HG03565 (cell line): ENCODE data around the gene GRIN3B.
A peak's percentile ranks its signal among the peaks of the same experiment; 100 is the strongest.
"Not testable (repeated sequence)": the region's sequence is repeated elsewhere in the genome, so short reads cannot be mapped to it uniquely, and the experiment has no call there.

ENCODE experiments used
- ATAC-seq: cut with Tn5 transposase; IDR thresholded peaks from one replicate; pipeline ENCODE4 v1.9.1; 2021; ENCODE audit warnings: mild to moderate bottlenecking, moderate library complexity; ENCODE audit not compliant: unreplicated experiment

GRIN3B gene

GRCh38 chr19:1018393-1018792, 18.2 kb downstream of the GRIN3B start:
- no peak for ATAC-seq

DNA sequence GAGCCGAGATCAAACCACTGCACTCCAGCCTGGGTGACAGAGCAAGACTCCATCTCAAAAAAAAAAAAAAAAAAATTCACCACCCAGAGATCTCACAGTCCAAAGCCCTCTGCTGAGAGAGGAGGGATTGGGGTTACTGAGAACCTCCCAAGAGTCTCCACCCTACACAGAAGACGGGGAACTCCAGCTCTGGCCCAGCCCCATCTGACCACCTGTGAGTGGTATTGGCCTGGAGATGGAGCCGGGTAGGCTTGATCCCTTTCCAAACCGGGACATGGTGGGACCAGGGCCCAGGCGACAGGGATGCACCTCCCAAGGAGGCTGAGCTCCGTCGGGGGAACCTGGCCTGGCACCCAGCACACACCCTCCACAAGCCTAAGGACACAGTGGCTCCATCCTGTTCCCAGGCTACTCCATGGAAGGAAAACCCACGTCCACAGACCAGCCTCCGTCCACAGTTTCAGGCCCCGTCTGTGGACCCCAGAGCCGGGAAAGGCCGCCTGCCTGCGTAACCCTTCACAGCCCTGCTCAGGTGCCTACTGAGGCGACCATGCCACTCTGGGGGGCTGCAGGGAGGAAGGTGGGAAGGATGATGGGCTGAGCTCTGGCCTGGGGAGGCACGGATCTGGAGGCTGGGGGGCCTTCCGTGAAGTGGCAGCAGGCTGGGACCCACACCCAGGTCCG, 18.9 kb downstream of the GRIN3B start:
- ATAC-seq = no peak

GRCh38 chr19:1019616-1019961, 19.4 kb downstream of the GRIN3B start:
- ATAC-seq = no peak

GRCh38 chr19:1019980-1020867, 20.0 kb downstream of the GRIN3B start:
- no peak for ATAC-seq

GRCh38 chr19:1020868-1021425, 20.7 kb downstream of the GRIN3B start, which contains the start of gene TMEM259:
TMEM259 (minus strand) TSS chr19:1021123; CDS start chr19:1020996, 127 bp downstream.
- peak; percentile 62 for ATAC-seq

DNA sequence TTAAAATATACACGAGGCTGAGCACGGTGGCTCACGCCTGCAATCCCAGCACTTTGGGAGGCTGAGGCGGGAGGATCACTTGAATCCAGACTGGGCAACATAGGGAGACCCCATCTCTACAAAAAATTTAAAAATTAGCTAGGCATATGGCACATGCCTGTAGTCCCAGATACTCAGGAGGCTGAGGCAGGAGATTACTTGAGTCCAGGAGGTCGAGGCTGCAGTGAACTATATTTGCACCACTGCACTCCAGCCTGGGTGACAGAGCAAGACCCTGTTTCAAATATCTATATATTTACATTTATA, 23.6 kb downstream of the GRIN3B start:
- not testable (repeated sequence) for ATAC-seq

GRCh38 chr19:1025080-1025479, 24.9 kb downstream of the GRIN3B start:
- not testable (repeated sequence) for ATAC-seq

DNA sequence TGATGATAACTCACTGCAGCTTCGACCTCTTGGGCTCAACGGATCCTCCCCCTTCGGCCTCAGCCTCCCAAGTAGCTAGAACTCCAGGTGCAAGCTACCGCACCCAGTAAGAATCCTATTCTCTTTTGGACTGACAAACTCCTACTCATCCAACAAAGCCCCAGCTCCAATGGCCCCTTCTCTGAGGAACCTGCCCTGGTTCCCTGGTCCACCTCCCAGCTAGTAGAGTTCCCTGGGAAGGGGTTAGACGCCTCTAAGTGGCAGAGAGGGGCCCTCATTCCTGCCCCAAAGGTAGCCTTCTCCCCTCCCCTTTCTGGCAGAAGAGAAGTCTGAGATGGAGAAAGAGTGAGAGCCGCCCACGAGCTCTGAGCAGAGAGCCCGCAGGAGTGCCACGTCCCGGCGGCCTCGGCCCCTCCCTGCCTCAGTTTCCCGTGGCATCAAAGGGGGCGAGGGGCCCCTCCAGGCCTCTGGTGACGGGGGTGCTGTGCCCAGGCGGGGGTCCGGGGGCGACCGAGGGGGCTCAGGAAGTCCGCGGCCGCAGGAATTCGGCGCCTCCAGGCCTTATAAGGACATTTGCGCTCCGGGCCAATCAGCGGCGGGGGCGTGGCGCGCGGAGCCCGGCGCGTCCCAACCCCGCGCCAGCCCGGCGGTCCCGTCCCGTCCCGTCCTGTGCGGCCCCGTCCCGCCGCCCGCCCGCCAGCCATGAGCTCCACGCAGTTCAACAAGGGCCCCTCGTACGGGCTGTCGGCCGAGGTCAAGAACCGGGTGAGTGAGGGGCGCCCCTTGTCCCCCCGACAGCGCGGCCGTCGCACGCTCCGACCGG, 26.0 kb downstream of the GRIN3B start, which contains the start of gene CNN2:
TSS of gene CNN2 (plus strand) at position 649 of the 823 bp plus-strand sequence. CDS start at position 703, 54 bp downstream.
- ATAC-seq = no peak

DNA sequence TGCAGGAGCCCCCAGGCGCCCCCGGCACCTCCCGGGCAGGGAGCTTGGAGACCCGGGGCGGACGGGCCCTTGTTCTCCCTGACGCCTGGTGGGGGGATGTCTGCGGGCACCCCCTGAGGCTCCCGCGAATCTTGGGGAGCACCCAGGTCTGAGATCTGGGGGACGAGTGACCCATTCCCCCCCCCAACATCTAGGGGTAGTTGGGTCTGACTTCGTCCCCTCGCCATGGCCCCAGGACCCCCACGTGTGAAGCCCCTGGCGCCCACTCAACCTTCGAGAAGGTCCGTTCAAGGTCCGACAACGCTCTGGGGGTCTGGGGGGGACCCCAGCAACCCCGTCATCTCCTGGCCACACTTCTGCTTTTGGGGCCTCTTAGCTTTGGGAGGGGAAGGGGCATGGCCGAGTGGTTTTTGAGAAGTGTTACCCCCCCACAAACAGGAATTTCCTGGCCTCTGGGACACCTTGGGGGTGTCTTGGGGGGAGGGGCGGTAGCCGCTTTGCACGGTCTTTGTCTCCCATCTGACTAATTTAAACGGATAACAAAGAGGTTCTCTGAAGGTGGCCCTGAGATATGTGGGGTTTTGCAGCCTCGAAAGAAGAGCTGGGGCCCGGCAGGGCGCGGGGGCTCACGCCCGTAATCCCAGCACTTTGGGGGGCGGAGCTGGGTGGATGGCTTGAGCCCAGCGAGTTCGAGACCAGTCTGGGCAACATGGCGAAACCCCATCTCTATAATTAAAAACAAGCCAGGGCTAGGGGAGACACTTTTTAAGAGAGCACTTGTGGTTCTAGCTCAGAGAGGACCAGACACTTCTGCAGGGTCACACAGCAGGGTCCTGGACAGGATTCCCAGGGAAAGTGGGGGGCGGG, 26.8 kb downstream of the GRIN3B start:
- ATAC-seq = no peak

- ATAC-seq = no peak
Measured at GRCh38 chr19:1027650-1028061, 27.4 kb downstream of the GRIN3B start.

DNA sequence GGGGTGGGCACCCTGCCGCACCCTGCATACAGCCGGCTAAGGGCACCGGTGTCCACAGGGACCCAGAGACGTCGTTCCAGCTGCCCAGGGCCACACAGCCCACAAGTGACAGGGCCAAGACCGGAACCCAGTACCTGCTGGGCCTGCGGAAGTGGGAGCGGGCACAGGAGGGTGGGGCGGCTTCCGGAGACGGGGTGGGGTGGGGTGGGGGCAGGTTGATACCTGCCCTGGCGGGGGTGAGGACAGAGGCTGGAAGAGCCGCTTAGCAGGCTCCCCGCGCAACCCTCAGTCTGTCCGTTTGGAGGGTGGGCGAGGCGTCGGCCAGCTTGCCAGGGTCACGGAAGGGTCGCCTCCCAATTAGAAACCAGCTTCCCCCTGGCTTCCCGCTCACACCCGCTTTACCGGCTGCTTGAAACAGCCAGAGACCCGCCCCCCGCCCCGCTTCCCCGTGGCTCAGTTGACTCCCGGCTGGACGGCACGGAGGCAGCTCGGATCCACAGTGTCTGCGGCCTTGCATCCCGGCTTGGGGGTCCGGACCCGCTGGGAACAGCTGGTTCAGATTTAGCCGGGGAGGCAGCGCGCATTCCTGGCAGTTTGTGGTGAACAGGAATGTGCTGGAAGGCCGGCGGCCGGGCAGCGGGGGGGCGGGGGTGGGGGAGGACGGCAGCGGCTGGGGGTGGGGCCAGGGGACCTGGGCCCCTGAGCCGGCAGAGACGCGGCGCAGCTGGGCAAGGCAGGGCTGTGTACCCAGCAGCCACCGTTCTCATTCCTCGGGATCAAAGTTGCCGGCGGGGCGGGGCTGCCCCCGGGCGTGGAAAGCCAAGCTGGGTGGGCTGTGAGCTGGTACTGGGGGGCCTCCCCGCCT, 28.1 kb downstream of the GRIN3B start:
- ATAC-seq = no peak

DNA sequence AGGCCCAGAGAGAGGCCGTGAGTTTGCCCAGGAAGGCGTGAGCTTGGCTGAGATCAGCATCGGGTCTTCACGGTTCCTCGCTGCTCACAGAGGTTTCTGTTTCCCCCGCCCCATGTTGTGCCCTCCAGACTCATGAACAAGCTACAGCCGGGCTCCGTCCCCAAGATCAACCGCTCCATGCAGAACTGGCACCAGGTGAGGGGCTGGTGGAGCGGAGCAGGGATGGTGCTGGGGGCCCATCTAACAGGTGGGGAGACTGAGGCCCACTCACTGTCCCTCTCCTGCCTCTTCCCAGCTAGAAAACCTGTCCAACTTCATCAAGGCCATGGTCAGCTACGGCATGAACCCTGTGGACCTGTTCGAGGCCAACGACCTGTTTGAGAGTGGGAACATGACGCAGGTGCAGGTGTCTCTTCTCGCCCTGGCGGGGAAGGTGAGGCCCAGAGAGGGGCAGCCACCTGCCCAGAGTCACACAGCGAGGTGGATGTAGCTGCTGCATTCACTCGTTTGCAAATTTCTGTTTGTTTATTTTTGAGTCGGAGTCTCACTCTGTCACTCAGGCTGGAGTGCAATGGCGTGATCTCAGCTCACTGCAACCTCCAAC, 32.1 kb downstream of the GRIN3B start:
- no peak for ATAC-seq

DNA sequence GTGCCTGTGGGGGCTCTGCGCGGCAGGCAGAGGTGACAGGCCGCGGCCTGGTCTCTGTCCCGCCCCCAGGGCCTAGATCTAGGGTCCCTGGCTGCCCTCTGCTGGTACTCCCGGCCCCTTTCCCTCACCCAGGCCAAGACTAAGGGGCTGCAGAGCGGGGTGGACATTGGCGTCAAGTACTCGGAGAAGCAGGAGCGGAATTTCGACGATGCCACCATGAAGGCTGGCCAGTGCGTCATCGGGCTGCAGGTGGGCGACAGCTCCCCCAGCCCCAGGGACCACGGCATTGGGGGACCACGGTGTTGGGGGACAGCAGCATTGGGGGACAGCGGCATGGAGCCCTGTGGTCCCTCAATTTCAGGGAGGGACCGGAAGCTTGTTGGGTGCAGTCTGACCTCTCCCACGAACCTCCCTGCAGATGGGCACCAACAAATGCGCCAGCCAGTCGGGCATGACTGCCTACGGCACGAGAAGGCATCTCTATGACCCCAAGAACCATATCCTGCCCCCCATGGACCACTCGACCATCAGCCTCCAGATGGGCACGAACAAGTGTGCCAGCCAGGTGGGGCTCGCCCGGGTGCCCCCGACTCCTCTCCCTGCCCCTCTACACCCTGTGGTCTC, 35.9 kb downstream of the GRIN3B start:
- ATAC-seq = no peak

DNA sequence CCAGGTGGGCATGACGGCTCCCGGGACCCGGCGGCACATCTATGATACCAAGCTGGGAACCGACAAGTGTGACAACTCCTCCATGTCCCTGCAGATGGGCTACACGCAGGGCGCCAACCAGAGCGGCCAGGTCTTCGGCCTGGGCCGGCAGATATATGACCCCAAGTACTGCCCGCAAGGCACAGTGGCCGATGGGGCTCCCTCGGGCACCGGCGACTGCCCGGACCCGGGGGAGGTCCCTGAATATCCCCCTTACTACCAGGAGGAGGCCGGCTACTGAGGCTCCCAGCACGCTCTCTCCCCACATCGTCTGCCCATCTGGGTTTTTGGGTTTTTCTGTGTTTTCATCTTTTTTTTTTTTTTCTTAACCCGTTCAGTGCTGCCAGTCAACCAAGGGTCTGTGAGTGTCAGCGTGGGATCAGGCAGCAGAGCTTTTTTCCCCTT, 37.4 kb downstream of the GRIN3B start:
- no peak for ATAC-seq

DNA sequence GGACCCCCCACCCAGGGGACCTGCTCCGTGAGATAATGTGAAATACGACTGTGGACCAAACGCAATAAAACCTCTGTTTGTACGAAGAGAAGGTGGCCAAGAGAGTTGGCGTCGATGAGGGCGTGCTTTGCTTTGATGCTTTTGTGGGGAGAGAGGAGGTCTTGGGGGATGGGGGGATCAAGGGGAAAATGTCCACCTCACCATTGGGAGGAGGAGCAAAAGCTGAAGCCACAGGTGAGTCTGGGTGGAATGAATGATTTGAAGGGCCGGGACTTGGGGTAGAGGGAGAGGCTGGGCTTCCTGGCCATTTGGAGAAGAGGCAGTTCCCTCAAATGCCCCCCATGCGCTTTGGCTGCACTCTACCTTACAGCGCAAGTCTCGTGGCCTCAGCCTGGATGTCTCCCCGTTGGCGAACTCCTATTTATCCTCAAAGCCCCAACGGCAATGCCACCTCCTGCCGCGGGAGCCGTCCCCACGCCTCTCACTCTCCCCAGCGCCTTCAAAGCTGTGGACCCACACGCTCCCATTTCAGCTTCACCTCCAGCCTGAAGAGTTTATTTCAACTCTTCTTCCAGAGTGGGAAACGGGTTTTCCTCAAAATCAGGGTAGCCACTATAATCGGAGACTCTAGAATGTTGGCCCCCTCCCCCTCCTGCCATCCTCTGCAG, 38.9 kb downstream of the GRIN3B start:
- no peak for ATAC-seq

- peak; percentile 72 for ATAC-seq
Measured at GRCh38 chr19:1039646-1040475, 39.6 kb downstream of the GRIN3B start, which contains the start of gene ABCA7. ABCA7 (plus strand) TSS chr19:1040107; CDS start chr19:1041362, 1,255 bp downstream.
